WI38 (cell line): ENCODE results near the gene CERK.

Experiments used
- H3K4me3 ChIP-seq: 2 replicates; pipeline ENCODE4 v1.5.1; 2011; ENCODE audit warnings: low read depth, mild to moderate bottlenecking, control low read depth, low read length
- TF ChIP-seq, protein P1 (sequence below): IDR thresholded peaks from 2 replicates; pipeline ENCODE4 v1.5.1; 2012; ENCODE audit warnings: low read depth, mild to moderate bottlenecking, control low read depth, low read length

The CERK gene

GRCh38 chr22:46657655-46657953 is 80.4 kb downstream of the CERK start:
- TF ChIP-seq, protein P1, sequence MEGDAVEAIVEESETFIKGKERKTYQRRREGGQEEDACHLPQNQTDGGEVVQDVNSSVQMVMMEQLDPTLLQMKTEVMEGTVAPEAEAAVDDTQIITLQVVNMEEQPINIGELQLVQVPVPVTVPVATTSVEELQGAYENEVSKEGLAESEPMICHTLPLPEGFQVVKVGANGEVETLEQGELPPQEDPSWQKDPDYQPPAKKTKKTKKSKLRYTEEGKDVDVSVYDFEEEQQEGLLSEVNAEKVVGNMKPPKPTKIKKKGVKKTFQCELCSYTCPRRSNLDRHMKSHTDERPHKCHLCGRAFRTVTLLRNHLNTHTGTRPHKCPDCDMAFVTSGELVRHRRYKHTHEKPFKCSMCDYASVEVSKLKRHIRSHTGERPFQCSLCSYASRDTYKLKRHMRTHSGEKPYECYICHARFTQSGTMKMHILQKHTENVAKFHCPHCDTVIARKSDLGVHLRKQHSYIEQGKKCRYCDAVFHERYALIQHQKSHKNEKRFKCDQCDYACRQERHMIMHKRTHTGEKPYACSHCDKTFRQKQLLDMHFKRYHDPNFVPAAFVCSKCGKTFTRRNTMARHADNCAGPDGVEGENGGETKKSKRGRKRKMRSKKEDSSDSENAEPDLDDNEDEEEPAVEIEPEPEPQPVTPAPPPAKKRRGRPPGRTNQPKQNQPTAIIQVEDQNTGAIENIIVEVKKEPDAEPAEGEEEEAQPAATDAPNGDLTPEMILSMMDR, result no peak
- H3K4me3 ChIP-seq, result no peak overlapping the region

DNA sequence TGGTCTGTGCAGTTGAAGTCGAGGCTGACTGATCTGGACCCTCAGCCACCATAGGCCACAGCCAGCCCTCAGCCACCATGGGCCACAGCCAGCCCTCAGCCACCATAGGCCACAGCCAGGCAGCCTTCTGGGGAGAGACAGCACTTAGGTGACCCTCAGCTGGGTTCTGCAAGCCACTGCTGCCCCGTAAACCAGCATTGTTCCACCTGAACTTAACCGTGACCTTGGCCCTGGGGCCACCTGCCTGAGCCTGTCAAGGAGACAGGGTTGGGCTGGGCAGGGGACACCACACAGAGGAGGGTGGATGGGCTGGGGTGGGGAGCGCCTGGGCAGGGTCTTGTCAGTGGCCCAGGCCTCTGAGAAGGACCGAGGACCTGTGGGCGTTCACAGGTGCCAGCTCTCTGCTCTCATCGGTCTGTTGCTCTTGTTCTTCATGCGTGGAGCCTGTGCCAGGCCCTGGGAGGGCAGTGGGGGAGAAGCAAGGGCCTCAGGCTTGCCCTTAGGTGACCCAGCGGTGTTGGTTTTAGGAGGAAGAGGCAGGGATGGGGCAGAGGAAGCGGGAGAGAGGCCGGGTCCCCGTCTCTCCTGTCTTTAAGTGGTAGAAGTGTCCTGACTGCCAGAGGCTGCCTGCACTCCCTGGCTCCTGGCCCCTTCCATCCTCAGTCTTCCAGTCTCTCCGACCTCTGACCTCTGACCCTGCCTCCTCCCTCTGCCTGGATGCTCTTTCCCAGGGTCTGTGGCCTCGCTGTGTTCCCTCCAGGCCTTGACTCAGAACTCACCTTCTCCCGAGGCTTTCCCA is 81.0 kb downstream of the CERK start:
- TF ChIP-seq, protein P1, result no peak
- no peak overlapping the region for H3K4me3 ChIP-seq

DNA sequence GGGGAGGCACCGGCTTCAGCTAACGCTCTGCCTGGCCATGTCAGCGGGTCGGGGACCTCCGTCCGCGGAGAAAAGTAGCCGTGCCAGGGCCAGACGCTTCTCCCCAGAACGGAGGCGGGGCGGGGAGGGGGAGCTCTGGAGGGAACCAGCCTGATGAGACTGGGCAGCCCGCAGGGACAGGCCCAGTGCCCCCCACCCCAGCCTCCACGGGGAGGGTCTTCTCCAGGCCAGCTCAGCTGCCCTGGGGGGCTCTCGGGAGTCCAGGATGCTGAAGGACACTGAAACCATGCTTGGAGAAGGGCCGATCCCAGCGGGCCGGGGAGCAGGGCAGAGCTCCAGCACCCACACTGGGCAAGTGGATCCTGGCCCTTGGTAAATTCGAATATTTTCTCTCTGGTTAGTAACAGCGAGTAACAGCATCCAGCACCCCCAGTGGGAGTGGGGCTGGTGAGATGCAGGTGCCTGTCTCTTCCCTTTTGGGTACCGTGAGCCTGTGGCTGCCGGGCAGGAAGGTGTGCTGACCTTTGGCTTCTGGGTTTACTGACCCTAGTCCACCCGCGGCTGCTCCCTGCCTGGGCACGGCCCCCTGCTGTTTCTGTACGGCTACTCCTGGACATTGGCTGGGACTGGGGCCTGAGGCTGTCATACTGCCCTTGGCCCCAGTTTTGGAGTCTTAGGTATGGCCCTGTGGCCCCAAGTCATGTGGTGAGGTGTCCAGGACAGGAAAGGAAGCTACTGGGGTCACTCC is 82.0 kb downstream of the CERK start:
- TF ChIP-seq, protein P1, result no peak

DNA sequence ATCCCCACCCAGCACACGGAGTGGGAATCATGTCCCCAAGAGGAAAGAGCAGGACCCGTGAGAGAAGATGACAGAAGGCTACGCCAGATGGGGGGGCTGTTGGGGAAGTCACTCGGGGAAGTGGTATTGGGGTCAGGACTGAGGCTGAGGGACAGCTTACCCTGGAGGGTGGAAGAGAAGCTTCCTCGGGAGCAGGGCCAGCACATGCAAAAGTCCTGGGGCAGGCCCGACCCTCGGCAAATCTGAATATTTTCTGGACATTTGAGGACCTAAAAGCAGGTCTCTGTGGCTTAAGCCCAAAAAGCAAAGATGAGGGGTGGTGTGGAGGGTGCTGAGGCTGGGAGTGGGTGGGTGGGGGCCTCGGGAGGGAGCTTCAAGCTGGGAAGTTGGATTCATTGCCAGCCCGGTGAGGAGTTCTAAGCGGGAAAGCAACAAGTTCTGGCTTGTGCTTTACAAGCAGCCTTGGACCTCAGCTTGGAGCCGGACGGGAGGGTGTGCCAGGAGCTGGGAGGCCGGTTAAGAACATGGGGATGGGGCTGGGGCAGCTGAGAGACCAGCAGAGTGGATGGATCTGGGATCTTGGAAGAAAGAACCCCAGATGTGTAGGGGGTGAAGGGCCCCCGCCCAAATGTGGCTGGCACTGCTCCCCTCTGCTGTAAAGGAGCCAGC is 83.0 kb downstream of the CERK start:
- TF ChIP-seq, protein P1, result no peak
- no peak overlapping the region for H3K4me3 ChIP-seq

More for the DNA sequence above, 82.0 kb downstream of the CERK start:
- no peak overlapping the region for H3K4me3 ChIP-seq

- no peak overlapping the region for H3K4me3 ChIP-seq
- TF ChIP-seq, protein P1, result no peak
Observed at GRCh38 chr22:46654426-46654825, 83.6 kb downstream of the CERK start.

DNA sequence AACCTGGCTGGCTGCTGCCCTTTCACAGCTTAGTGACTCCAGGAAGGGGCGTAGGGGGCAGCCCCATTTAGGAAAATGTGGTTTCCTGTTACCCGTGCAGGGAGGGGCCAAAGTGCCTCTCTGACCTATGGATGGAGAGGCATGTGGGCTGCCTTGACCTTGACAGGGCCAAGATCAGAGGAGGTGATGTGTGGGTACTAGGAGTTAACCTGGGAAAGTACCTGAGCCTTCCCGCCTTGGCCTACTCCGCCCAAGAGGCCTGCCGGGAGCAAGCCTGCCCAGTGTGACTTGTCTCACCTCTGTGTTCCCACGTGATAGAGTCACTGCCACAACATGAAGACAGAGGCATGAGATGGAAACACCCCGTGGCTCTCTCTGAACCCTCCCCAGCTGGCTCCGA is 84.5 kb downstream of the CERK start:
- TF ChIP-seq, protein P1, result no peak
- no peak overlapping the region for H3K4me3 ChIP-seq
